Sigmoid colon (tissue), 4 donors: ENCODE results near the gene PLD3.
"Not testable (repeated sequence)": the region's sequence is repeated elsewhere in the genome, so short reads cannot be mapped to it uniquely, and the experiment has no call there.

Source experiments
- POLR2A ChIP-seq, 2 donors: fragments of 450-650 bp; IDR thresholded peaks; one replicate each; pipeline ENCODE4 v1.6.1; 2016; ENCODE audit warnings: antibody characterized with exemption in 2 of 2, mild to moderate bottlenecking in 2 of 2, moderate library complexity in 2 of 2
- POLR2AphosphoS5 ChIP-seq, 4 donors: sonication (generic); formaldehyde crosslinking; IDR thresholded peaks; one replicate each; pipeline ENCODE4 v1.6.1; 2017; ENCODE audit warnings: antibody characterized with exemption in 4 of 4
- TF ChIP-seq, protein P1 (sequence below), 4 experiments: fragments of 450-650 bp in 3 of 4; fragments of 200-600 bp in 1 of 4; IDR thresholded peaks; one replicate each; pipeline ENCODE4 v1.5.1; 2016 to 2019; ENCODE audit warnings: antibody characterized with exemption in 4 of 4, mild to moderate bottlenecking in 3 of 4, moderate library complexity in 2 of 4

DNA sequence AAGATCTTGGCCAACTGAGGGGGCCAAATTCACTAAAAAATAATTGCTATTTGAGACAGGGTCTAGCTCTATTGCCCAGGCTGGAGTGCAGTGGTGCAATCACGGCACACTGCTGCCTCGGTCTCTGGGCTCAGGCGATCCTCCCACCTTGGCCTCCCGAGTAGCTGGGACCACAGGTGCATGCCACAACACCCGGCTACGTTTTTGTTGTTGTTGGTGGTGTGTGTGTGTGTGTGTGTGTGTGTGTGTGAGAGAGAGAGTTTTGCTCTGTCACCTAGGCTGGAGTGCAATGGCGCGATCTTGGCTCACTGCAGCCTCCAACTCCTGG is 60.1 kb downstream of the PLD3 start:
- TF ChIP-seq, protein P1, sequence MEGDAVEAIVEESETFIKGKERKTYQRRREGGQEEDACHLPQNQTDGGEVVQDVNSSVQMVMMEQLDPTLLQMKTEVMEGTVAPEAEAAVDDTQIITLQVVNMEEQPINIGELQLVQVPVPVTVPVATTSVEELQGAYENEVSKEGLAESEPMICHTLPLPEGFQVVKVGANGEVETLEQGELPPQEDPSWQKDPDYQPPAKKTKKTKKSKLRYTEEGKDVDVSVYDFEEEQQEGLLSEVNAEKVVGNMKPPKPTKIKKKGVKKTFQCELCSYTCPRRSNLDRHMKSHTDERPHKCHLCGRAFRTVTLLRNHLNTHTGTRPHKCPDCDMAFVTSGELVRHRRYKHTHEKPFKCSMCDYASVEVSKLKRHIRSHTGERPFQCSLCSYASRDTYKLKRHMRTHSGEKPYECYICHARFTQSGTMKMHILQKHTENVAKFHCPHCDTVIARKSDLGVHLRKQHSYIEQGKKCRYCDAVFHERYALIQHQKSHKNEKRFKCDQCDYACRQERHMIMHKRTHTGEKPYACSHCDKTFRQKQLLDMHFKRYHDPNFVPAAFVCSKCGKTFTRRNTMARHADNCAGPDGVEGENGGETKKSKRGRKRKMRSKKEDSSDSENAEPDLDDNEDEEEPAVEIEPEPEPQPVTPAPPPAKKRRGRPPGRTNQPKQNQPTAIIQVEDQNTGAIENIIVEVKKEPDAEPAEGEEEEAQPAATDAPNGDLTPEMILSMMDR (IDR thresholded peaks at IDR 0.05): not testable (repeated sequence)
- not testable (repeated sequence) for TF ChIP-seq POLR2AphosphoS5, POLR2A (IDR thresholded peaks at IDR 0.05)
